ENCODE results near the gene GDI1.
A peak's percentile ranks its signal among the peaks of the same experiment; 100 is the strongest.

Gene GDI1

GRCh38 chrX:154409222-154409871, 27.6 kb upstream of the GDI1 start, which contains the start of gene DNASE1L1:
Gene DNASE1L1 (minus strand): TSS chrX:154409254. CDS start chrX:154405568, 3,686 bp downstream.
- no peak for DNase-seq

DNA sequence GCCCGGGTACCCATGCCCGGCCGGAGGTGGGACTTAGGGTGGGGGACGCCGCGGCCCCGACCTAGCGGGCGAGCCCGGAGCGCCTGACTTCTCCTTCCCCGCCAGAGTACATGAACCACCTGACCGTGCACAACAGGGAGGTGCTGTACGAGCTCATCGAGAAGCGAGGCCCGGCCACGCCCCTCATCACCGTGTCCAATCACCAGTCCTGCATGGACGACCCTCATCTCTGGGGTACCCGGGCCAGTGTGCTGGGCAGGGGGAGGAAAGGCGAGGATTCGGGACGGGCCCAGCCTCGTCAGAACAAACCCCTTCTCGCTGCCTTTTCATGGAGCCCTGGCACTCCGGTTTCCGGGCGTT, 25.0 kb upstream of the GDI1 start:
- DNase-seq = peak in 1 of 4 experiments; percentile 30

DNA sequence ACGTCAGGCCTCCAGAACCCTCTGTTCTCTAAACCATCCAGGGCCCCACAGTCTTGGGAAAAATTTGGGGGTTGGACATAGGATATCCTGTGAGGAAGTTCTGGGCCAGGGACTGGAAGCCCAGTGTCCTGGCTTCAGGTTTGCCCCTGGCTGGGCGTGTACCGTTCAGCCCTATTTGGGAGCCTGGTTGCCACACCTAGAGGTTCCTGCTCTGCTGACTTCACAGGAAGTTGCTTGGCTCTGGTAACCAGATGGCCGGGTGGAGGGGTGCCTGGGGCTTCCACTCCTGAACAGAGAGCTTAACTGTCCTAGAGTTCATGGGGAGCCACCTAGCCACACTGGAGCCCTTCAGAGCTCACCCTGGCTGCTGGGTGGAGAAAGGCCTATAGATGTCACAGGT, 24.5 kb upstream of the GDI1 start:
- DNase-seq = peak in 1 of 4 experiments; percentile 14

- no peak for DNase-seq
Observed at GRCh38 chrX:154413142-154413541, 23.8 kb upstream of the GDI1 start.

- no peak for DNase-seq
Observed at GRCh38 chrX:154417157-154417556, 19.8 kb upstream of the GDI1 start.

GRCh38 chrX:154419189-154419588, 17.8 kb upstream of the GDI1 start:
- DNase-seq = no peak

DNA sequence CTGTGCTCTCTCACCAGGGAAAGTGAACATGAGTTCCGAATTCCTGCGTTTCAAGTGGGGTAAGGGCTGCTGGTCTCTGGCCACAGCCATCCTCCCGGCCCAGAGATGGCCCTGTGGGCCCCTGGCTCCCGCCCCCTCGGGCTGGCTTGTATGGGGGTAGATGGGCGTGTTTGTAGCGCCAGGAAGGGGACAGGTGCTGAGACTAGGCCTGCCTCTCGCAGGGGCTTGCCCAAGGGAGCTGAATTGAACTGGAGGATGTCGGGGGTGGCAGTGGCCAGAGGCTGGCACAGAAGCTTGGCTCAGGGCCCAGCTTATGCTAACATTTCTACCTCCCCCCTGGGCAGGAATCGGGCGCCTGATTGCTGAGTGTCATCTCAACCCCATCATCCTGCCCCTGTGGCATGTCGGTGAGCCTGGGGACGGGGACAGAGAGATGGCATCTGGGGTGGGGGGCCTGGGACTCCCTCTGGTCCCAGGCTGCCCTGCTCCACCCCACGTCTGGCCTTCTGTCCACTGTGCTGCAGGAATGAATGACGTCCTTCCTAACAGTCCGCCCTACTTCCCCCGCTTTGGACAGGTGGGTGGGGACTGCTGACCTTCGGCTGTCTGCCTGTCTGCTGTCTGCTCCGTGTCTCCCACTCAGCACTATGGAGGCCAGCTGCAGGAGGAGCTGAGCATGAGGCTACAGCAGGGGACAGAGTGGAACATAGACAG, 17.1 kb upstream of the GDI1 start:
- DNase-seq = no peak

GRCh38 chrX:154420402-154420756, 16.6 kb upstream of the GDI1 start:
- no peak for DNase-seq

DNA sequence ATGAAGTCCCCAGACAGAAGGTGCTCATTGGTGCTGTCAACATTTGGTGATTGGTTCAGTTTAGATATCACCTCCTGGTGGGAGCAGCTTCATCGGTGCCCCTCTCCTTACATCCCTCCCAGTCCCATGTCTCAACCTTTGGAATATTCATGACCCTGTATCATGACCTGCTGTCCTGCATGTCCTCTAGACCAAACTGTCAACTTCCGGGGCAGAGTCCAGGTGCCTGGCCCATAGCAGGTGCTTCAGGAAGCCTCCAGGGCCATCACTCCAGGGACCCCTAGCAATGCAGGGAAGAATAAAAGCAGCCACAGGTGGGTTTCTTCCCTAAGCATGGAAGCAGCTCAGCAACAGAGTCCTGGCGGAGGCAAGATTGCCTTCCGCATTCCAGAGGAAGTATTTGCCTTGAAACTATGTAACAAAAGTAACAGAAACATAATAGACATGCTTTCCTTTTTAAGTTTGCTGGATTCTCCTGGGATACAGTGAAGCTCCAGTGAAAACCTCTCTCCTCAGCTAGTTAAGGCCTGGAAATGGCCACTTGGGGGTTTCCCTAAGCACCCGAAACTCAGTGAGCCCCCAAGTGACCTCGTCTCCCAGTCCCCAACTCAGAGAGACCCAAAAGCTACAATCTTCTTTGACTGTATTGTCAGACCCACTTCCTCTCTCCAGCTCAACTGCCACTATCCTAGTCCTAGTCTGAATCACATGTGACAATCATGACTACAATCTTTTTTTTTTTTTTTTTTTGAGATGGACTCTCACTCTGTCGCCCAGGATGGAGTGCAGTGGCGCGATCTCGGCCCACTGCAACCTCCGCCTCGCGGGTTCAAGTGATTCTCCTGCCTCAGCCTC, 9.8 kb upstream of the GDI1 start:
- DNase-seq = no peak

DNA sequence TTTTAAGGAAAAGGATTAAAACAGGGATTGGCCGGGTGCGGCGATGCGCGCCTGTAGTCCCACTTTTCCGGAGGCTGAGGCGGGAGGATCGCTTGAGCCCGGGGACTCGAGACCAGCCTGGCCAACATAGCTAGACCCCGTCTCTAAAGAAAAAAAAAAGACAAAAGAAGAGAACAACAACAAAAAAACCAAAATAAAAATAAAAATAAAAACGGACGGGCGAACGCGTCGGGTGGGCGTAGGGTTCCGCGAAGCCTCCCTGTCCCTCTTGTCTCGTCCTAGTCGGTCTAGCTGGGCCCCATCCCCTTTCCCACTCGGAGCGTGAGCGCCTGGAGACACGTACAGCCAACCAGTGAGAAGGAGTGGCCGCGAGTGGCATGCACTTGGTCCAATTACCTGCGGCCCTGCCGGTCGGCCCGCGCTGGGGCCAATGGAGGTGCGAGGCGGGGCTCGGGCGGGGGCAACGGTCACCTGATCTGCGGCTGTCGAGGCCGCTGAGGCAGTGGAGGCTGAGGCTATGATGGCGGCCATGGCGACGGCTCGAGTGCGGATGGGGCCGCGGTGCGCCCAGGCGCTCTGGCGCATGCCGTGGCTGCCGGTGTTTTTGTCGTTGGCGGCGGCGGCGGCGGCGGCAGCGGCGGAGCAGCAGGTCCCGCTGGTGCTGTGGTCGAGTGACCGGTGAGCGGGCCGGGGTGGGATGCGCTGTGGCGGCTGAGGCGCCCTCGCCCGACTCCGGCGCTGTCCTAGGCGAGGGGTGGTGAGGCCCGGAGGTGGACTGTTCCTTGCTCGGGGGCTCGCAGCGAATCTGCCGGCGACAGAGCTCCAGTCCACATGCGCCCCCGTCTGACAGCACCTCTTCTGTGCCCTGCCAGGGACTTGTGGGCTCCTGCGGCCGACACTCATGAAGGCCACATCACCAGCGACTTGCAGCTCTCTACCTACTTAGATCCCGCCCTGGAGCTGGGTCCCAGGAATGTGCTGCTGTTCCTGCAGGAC, 8.5 kb upstream of the GDI1 start, which contains the start of gene ATP6AP1:
Gene ATP6AP1 (plus strand): TSS at position 502 of the 996 bp plus-strand sequence. CDS start 16 bp downstream, at position 518.
- peak; percentile 62 to 79 (median 72) for DNase-seq

DNA sequence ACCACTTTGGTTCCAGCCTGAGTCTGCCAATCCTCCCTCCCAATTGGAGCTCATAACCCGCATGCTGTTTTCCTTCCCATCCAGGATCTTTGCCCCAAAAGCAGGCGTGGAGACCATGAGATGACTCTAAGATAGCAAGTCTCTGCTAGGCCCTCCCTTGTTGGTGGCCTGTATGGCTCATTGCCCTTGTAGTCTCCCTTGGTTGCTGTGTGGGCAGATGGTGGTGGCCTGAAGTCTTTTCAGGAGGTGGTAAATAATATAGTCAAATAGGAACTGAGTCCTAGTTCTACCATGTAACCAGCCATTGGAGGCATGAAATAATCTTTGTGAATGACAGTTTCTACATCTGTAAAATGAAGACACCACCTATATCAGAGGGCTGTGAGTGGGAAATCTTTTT, 7.2 kb upstream of the GDI1 start:
- DNase-seq = no peak

- no peak for DNase-seq
Observed at GRCh38 chrX:154430479-154430878, 6.5 kb upstream of the GDI1 start.

DNA sequence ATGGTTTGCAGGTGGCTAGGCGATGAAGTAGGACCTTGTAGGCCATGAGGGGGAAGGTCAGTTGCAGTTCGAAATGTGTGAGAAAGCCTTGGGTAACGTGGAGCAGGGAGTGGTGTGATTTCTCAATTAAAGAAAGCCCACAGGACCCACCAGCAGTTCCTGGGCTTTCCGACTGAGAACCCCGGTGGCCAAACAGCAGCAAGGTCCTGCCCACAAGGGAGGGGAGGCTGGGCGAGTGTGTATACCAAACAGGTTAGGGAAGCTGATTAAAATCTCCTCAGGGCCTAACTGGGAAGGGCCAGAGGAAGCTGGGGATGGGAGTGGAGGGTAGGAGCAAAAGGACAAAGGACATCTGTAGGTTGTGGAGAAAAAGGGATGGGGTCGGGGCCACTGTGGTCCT, 6.0 kb upstream of the GDI1 start:
- no peak for DNase-seq

DNA sequence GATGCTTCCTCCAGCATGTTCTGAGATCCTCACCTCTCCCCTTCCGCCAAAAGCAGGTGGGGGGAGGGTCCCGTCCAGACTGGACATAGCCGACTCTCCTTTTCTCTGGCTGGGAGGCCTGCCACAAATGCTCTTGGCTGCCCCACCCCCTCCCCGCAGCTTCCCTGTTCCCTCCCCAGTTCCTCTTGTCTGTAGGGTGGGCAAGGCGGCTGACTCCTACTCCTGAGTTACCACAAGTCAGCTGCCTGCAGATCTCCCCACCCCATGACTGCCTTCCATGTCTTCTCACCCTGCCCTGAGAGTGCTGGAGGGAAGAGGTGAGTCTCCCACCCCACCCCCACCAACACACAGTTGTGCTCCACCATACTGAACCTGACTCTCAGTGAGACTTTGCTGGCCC, 5.6 kb upstream of the GDI1 start:
- no peak for DNase-seq

- DNase-seq = no peak
Observed at GRCh38 chrX:154432210-154432609, 4.7 kb upstream of the GDI1 start.

- DNase-seq = no peak
Observed at GRCh38 chrX:154433605-154434004, 3.3 kb upstream of the GDI1 start.

DNA sequence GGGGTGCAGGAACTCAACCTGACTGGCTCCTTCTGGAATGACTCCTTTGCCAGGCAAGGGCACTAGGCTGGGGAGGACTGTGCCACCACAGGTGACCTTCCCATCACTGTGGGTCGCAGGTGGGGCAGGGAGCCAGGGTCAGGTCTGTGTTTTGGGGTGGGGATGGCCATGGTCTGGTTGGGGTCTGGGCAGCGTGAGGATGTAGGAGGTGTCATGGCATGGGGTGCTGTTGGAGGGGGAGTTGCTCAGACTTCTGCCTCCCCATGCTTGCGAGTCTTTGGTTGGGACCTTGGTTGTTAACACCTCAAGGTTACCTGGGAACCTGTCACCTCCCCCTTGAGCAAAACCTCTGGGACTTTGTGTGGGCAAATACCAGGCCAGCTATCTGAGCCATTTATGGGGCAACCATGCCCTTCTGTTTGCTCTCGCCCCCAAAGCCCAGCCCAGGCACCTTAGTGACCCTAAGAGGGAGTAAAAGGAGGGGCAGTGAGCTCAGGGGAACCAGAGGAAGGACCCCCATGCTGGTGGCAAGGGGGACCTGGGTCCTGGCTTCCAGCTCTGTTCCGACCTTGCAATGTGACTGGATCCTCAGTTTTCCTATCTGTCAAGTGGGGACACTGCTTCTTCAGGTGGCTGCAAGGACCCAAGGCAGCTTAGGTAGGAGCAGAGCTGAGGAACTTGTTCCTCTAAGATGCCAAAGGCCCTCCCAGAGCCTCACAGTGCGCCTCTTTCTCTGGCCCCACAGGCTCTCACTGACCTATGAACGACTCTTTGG, 2.4 kb upstream of the GDI1 start:
- no peak for DNase-seq

GRCh38 chrX:154435171-154435733, 1.7 kb upstream of the GDI1 start:
- no peak for DNase-seq

DNA sequence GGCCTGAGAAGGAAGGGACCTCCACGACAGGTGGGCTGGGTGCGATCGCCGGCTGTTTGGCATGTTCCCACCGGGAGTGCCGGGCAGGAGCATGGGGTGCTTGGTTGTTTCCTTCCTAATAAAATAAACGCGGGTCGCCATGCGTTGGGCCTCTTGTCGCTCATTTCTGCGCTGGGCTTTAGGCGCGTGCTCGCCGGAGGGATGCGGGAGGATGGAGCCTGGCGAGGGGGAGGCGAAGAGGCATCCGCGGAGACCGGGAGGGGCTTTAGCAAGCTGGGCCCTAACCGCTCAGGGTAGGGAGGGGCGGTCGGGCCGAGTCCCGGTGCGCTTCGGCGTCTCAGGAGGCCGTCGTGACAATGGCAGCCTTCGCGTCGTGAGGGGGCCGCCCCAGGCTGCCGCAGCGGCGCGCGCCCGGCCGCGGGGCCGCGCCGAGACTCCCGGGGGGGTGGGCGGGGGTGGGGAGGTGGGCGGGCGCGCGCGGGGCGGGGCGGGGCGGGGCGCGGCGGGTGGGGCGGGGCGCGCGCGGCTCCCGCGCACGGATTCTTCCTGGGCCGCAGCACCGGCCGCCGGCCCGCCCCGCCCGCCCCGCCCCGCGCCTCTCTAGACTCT, 476 bp upstream of the GDI1 start:
- DNase-seq = peak; percentile 18 to 43 (median 25)

DNA sequence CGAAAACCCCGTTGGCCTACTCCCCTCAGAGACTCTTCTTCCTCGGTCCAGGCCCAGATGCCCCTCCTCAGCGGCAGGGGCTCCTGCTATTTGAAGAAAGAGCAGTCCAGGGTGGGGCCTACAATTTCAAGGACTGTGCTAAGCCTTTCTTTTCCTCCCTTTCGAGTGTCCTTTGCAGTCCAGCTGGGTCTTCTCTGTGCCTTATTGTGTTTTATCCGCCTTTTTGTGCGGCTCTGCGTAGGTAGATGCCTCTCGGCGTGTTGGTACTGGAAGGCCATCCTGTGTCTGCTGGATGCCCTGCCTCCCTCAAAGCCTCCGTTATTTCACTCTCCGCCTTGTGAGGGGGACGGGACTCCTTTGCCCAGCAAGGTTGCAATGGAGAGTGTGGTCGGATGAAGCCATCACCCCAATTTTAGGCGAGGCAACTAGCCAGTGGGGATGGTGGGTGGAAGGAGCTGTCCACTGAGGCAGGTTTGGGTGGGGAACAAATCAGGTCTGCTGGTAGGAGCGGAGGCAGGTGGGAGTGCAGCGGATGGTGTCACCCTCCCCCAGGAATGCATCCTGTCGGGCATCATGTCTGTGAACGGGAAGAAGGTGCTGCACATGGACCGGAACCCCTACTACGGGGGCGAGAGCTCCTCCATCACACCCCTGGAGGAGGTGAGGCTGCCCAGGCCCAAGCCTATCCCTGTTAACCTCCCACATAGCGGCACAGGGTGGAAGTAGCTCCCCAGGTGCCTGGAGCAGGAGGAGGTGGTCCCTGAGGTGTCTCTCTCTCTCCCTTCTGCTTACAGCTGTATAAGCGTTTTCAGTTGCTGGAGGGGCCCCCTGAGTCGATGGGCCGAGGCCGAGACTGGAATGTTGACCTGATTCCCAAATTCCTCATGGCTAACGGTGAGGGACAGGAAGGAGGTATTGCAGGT, 1.3 kb downstream of the GDI1 start:
- no peak for DNase-seq

Data from activated CD4-positive, CD25-positive, alpha-beta regulatory T cell (primary cell).